Upper lobe of right lung (tissue), 1 donor: Measurements from ENCODE around the gene ESRRA. TPM values are rescaled to one million over a fixed set of nuclear protein-coding genes. Genes with fewer than 3 reads are reported as not detected.

ENCODE experiments used
- ATAC-seq: fragments of 200-7000 bp; cut with Tn5 transposase; one replicate; pipeline ENCODE4 v1.9.1; 2020; ENCODE audit warnings: mild to moderate bottlenecking, moderate library complexity
- DNase-seq: peaks from one replicate; pipeline ENCODE4 v3.0.0-alpha.2; 2020
- H3K27ac ChIP-seq: fragments of 200-600 bp; one replicate; pipeline ENCODE4 v1.8.0; 2022
- H3K27me3 ChIP-seq: fragments of 200-600 bp; one replicate; pipeline ENCODE4 v1.8.0; 2022; ENCODE audit warnings: mild to moderate bottlenecking
- H3K36me3 ChIP-seq: fragments of 200-600 bp; one replicate; pipeline ENCODE4 v1.8.0; 2022
- H3K4me1 ChIP-seq: fragments of 200-600 bp; one replicate; pipeline ENCODE4 v1.8.0; 2022
- H3K4me3 ChIP-seq: fragments of 200-600 bp; one replicate; pipeline ENCODE4 v1.8.0; 2022; ENCODE audit warnings: mild to moderate bottlenecking
- H3K9me3 ChIP-seq: fragments of 200-600 bp; one replicate; pipeline ENCODE4 v1.8.0; 2022
- CTCF ChIP-seq: fragments of 200-600 bp; IDR thresholded peaks from one replicate; pipeline ENCODE4 v1.8.0; 2022; ENCODE audit warnings: antibody characterized with exemption
- intact Hi-C: fragments of 100-400 bp; cut with DNase I; formaldehyde crosslinking; loops from one replicate; pipeline ENCODE4 v1.11.0; 2022
- long read RNA-seq: library from polyadenylated mRNA; unstranded; transcript quantifications from one replicate; pipeline ENCODE4 v2.0.0, GENCODE V29; 2021
- total RNA-seq: library from RNA; stranded (reverse); fragmentation: NEBNext Ultra II Directional; extraction: Animal tissue kit (Norgen Biotek cat#: 25700); gene quantifications from one replicate; pipeline ENCODE4 v1.2.1, GENCODE V29; 2021
- donor health status: DM: no; HTN: yes; CAD: no; lungs with severe emphysema.

Gene ESRRA
- 51.9 TPM for total RNA-seq
- long read RNA-seq, transcript ESRRA-202 (7 exons, 2,283 nt) = minor isoform, 6 of 194 reads
- long read RNA-seq, transcript ESRRA-201 (7 exons, 2,215 nt) = major isoform, 130 of 194 reads
- long read RNA-seq, transcript ESRRA-203 (7 exons, 2,218 nt) = minor isoform, 6 of 194 reads
- long read RNA-seq, partial matches to known transcripts = 16 of 194 reads
- long read RNA-seq, other reads (novel, unspliced or antisense) = 36 of 194 reads

GRCh38 chr11:64305075-64305690, at the start of gene ESRRA:
Gene ESRRA, plus strand, starts transcription at chr11:64305524. Its CDS starts 1,656 bp downstream, at chr11:64307180.
- peaks cover 6% of the 10 kb centered on the region for H3K27me3 ChIP-seq
- DNase-seq (peak; percentile 100), ATAC-seq (peak; percentile 91)
- peak within 1 kb of the TSS; percentile 70 for H3K4me3 ChIP-seq
- peaks cover 24% of the 10 kb centered on the region for H3K4me1 ChIP-seq
- H3K27ac ChIP-seq = peak within 1 kb of the TSS; percentile 94
- H3K36me3 ChIP-seq = peaks cover 7% of the 10 kb centered on the region
- no peaks in the 10 kb centered on the region for H3K9me3 ChIP-seq
- TF ChIP-seq CTCF = no peak
- intact Hi-C loops = no loop called here

DNA sequence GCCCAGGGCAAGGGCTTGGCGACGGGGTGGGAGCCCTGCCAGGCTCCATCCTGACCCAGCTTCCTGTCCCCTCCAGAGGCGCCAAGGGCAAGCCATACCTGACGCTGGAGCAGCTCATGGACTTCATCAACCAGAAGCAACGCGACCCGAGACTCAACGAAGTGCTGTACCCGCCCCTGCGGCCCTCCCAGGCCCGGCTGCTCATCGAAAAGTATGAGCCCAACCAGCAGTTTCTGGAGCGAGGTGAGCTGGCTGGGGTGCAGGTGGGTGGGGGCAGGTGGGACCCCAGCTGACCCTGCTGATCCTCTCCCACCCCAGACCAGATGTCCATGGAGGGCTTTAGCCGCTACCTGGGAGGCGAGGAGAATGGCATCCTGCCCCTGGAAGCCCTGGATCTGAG, 49.0 kb upstream of the ESRRA start:
- TF ChIP-seq CTCF = no peak
- Histone ChIP-seq H3K9me3 (no peaks in the 10 kb centered on the region), H3K27me3 (no peaks in the 10 kb centered on the region), H3K27ac (no peak overlapping the region), H3K4me1 (peaks cover 14% of the 10 kb centered on the region), H3K4me3 (no peak overlapping the region), H3K36me3 (peaks cover 52% of the 10 kb centered on the region)
- no peak for ATAC-seq
- intact Hi-C loops = no loop called here
- no peak for DNase-seq

GRCh38 chr11:64258356-64258755, 47.0 kb upstream of the ESRRA start:
- intact Hi-C loops = no loop called here
- peaks cover 6% of the 10 kb centered on the region for H3K4me1 ChIP-seq
- peaks cover 71% of the 10 kb centered on the region for H3K36me3 ChIP-seq
- H3K9me3 ChIP-seq = no peaks in the 10 kb centered on the region
- no peak for TF ChIP-seq CTCF
- ATAC-seq (no peak), DNase-seq (no peak)
- H3K27me3 ChIP-seq = no peaks in the 10 kb centered on the region
- H3K4me3 ChIP-seq = no peak overlapping the region
- no peak overlapping the region for H3K27ac ChIP-seq

DNA sequence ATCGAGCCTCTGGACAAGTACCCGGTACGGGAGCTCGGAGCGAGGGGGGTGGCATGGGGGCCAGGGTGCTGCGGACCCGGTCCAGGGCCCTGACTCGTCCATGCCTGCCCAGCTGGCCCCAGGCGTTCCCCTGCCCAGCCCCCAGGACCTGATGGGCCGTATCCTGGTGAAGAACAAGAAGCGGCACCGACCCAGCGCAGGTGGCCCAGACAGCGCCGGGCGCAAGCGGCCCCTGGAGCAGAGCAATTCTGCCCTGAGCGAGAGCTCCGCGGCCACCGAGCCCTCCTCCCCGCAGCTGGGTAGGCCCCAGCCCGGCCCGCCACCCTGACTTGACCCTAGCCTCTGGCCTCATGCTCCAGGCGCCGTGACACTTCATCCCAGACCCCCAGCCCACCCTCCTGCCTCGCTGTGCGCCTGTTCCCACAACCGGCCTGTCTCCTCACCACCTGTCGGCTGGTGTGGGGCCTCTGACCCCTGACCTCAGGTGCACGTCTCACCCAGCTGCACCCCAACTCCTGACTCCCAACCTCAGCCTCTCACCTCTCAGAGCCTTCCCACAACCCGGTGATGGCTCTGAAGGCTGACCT, 46.3 kb upstream of the ESRRA start:
- Histone ChIP-seq H3K36me3 (peaks cover 78% of the 10 kb centered on the region), H3K4me1 (no peaks in the 10 kb centered on the region), H3K27ac (no peak overlapping the region), H3K9me3 (no peaks in the 10 kb centered on the region), H3K4me3 (no peak overlapping the region), H3K27me3 (no peaks in the 10 kb centered on the region)
- no peak for TF ChIP-seq CTCF
- intact Hi-C loops = no loop called here
- ATAC-seq = no peak
- no peak for DNase-seq

DNA sequence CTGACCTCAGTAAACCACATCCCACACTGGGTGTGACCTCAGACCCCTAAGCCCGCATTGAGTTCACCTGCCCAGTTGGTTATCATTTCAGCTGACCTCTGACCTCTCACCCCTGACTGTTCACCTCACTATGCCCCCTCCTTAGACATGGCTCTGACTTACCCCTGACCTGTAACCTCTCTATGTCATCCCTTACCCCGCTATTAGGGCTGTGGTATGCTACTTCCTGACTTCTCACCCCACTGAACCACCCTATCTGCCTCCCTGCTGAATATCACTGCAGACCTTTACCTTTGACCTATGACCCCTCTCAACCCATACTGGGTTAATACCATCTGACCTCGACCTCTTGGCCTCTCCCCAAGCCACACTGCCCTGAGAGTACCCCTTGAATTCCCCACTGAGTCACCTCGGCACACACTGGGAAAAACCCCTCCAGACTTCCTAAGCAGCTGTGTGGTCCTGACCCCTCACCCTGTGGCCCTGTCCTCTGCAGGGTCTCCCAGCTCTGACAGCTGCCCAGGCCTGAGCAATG, 45.7 kb upstream of the ESRRA start:
- no peak for ATAC-seq
- Histone ChIP-seq H3K27ac (no peak overlapping the region), H3K27me3 (no peaks in the 10 kb centered on the region), H3K36me3 (peaks cover 75% of the 10 kb centered on the region), H3K9me3 (no peaks in the 10 kb centered on the region), H3K4me3 (no peak overlapping the region), H3K4me1 (no peaks in the 10 kb centered on the region)
- intact Hi-C loops = no loop called here
- DNase-seq = no peak
- TF ChIP-seq CTCF = no peak
